H7 (cell line): ENCODE results near the gene TIGAR. TPM values are rescaled to one million over a fixed set of nuclear protein-coding genes. Genes with fewer than 3 reads are reported as not detected.

ENCODE experiments used
- DNase-seq: peaks from one replicate; pipeline ENCODE4 v3.0.0; 2012
- H3K27me3 ChIP-seq: 2 replicates; pipeline ENCODE4 v1.6.0; 2011; ENCODE audit warnings: mild to moderate bottlenecking, low read length; ENCODE audit not compliant: control insufficient read depth, insufficient read depth
- H3K36me3 ChIP-seq: replicated peaks from 2 replicates; pipeline ENCODE4 v1.5.1; 2011; ENCODE audit warnings: low read length; ENCODE audit not compliant: control insufficient read depth, insufficient read depth
- H3K4me3 ChIP-seq: 2 replicates; pipeline ENCODE4 v1.5.1; 2011; ENCODE audit warnings: low read depth, mild to moderate bottlenecking, control low read depth, low read length, moderate library complexity; ENCODE audit not compliant: insufficient read depth
- total RNA-seq: library from RNA; depleted of rRNA; stranded (reverse); fragments of >200 nt; shearing (Covaris generic); gene quantifications from 2 replicates; pipeline ENCODE4 v1.2.3, GENCODE V29; 2014; rRNA removed

Gene TIGAR
- total RNA-seq = 2.6 and 3.4 TPM in 2 replicates

- H3K4me3 ChIP-seq = peak within 1 kb of the TSS; percentile 57
- no peaks in the 10 kb centered on the region for H3K36me3 ChIP-seq
- no peaks in the 10 kb centered on the region; the same call in 1 of the 2 replicates for H3K27me3 ChIP-seq
- peak; percentile 99 for DNase-seq
Measured at GRCh38 chr12:4320853-4321701, at the start of gene TIGAR. TSS of gene TIGAR (plus strand) at chr12:4321213. CDS start at chr12:4321272, 59 bp downstream.

- DNase-seq = peak; percentile 92
- peaks cover 7% of the 10 kb centered on the region for H3K36me3 ChIP-seq
- H3K27me3 ChIP-seq = peaks cover 29% of the 10 kb centered on the region
- peak overlapping the region; percentile 99 for H3K4me3 ChIP-seq
Measured at GRCh38 chr12:4271717-4272423, 49.1 kb upstream of the TIGAR start.

- peak; percentile 85 for DNase-seq
- peak overlapping the region; percentile 99 for H3K4me3 ChIP-seq
- H3K27me3 ChIP-seq = peaks cover 27% of the 10 kb centered on the region
Measured at GRCh38 chr12:4272424-4273272, 48.4 kb upstream of the TIGAR start.

GRCh38 chr12:4273273-4273651 is 47.8 kb upstream of the TIGAR start:
- H3K36me3 ChIP-seq = peaks cover 18% of the 10 kb centered on the region
- no peak for DNase-seq
- H3K27me3 ChIP-seq = peaks cover 20% of the 10 kb centered on the region
- peak overlapping the region; percentile 99 for H3K4me3 ChIP-seq

More at GRCh38 chr12:4272424-4273272, 48.4 kb upstream of the TIGAR start:
- H3K36me3 ChIP-seq = peaks cover 13% of the 10 kb centered on the region

- Histone ChIP-seq H3K4me3 (peak within 1 kb of the TSS; percentile 99), H3K27me3 (peaks cover 17% of the 10 kb centered on the region), H3K36me3 (peaks cover 23% of the 10 kb centered on the region)
- DNase-seq = peak; percentile 97
Measured at GRCh38 chr12:4273652-4274395, 47.2 kb upstream of the TIGAR start, which contains the start of gene CCND2. TSS of gene CCND2 (plus strand) at chr12:4273762. CDS start at chr12:4274041, 279 bp downstream.

- H3K36me3 ChIP-seq = peaks cover 27% of the 10 kb centered on the region
- peaks cover 17% of the 10 kb centered on the region for H3K27me3 ChIP-seq
- peak overlapping the region; percentile 99 for H3K4me3 ChIP-seq
- DNase-seq = peak; percentile 70
Measured at GRCh38 chr12:4274396-4275015, 46.5 kb upstream of the TIGAR start.

- peaks cover 14% of the 10 kb centered on the region for H3K27me3 ChIP-seq
- peaks cover 34% of the 10 kb centered on the region for H3K36me3 ChIP-seq
- DNase-seq = peak; percentile 77
- H3K4me3 ChIP-seq = peak overlapping the region; percentile 99
Measured at GRCh38 chr12:4275016-4275869, 45.8 kb upstream of the TIGAR start.

GRCh38 chr12:4275870-4276301 is 45.1 kb upstream of the TIGAR start:
- peak; percentile 32 for DNase-seq
- peaks cover 8% of the 10 kb centered on the region for H3K27me3 ChIP-seq
- H3K36me3 ChIP-seq = peaks cover 39% of the 10 kb centered on the region
- H3K4me3 ChIP-seq = peak overlapping the region; percentile 99

GRCh38 chr12:4276524-4277204 is 44.3 kb upstream of the TIGAR start:
- Histone ChIP-seq H3K27me3 (peaks cover 6% of the 10 kb centered on the region), H3K4me3 (peak overlapping the region; percentile 99; the same call in 1 of the 2 replicates), H3K36me3 (peaks cover 44% of the 10 kb centered on the region)
- peak; percentile 89 for DNase-seq

GRCh38 chr12:4277205-4277543 is 43.8 kb upstream of the TIGAR start:
- H3K36me3 ChIP-seq = peaks cover 48% of the 10 kb centered on the region
- no peak for DNase-seq
- H3K27me3 ChIP-seq = peaks cover 6% of the 10 kb centered on the region
- H3K4me3 ChIP-seq = no peak overlapping the region

GRCh38 chr12:4277857-4278256 is 43.2 kb upstream of the TIGAR start:
- no peak for DNase-seq
- H3K27me3 ChIP-seq = peaks cover 2% of the 10 kb centered on the region; the same call in 1 of the 2 replicates
- peaks cover 53% of the 10 kb centered on the region for H3K36me3 ChIP-seq
- no peak overlapping the region for H3K4me3 ChIP-seq
